Neuronal stem cell (in vitro differentiated cells): ENCODE results near the gene DDX27.

Experiments used
- DNase-seq: peaks from one replicate; pipeline ENCODE4 v3.0.0-alpha.2; 2013; ENCODE audit warnings: low spot score
- H2AFZ ChIP-seq: one replicate; pipeline ENCODE4 v1.6.1; 2013; ENCODE audit warnings: mild to moderate bottlenecking, low read length, inconsistent platforms
- H2AK5ac ChIP-seq: 2 replicates; pipeline ENCODE4 v1.6.1; 2013; ENCODE audit warnings: low read depth, mild to moderate bottlenecking, inconsistent platforms, low read length, moderate library complexity, mixed read lengths
- H2BK120ac ChIP-seq: 2 replicates; pipeline ENCODE4 v1.6.1; 2013; ENCODE audit warnings: low read depth, mild to moderate bottlenecking, inconsistent platforms, low read length, moderate library complexity, mixed read lengths
- H2BK12ac ChIP-seq: one replicate; pipeline ENCODE4 v1.6.1; 2013; ENCODE audit warnings: low read length, inconsistent platforms
- H2BK15ac ChIP-seq: 2 replicates; pipeline ENCODE4 v1.6.1; 2013; ENCODE audit warnings: mild to moderate bottlenecking, low read length, inconsistent platforms, mixed read lengths
- H2BK5ac ChIP-seq: one replicate; pipeline ENCODE4 v1.6.1; 2013; ENCODE audit warnings: inconsistent platforms, mild to moderate bottlenecking, low read length, moderate library complexity
- H3K14ac ChIP-seq: one replicate; pipeline ENCODE4 v1.6.1; 2013; ENCODE audit warnings: low read length, inconsistent platforms
- H3K18ac ChIP-seq: 2 replicates; pipeline ENCODE4 v1.6.1; 2013; ENCODE audit warnings: low read length, inconsistent platforms
- H3K23ac ChIP-seq: 2 replicates; pipeline ENCODE4 v1.6.1; 2013; ENCODE audit warnings: low read depth, mild to moderate bottlenecking, mixed read lengths, low read length, inconsistent platforms; ENCODE audit not compliant: poor library complexity
- H3K27ac ChIP-seq: replicated peaks from 3 replicates; pipeline ENCODE4 v1.5.1; 2013; ENCODE audit warnings: low read length, inconsistent platforms
- H3K27me3 ChIP-seq, 3 experiments: 2 replicates each; pipeline ENCODE4 v1.6.1; 2013; ENCODE audit warnings: low read length in 3 of 3, mild to moderate bottlenecking in 2 of 3, inconsistent platforms in 1 of 3, low read depth in 1 of 3, mixed read lengths in 1 of 3, moderate library complexity in 1 of 3; ENCODE audit not compliant: control insufficient read depth in 3 of 3, insufficient read depth in 3 of 3
- H3K36me3 ChIP-seq, 2 donors: replicated peaks in 1 of 2; 2 replicates each; pipeline ENCODE4 v1.6.1; 2013; ENCODE audit warnings: low read length in 2 of 2; ENCODE audit not compliant: control insufficient read depth in 2 of 2, insufficient read depth in 2 of 2
- H3K4ac ChIP-seq: 2 replicates; pipeline ENCODE4 v1.6.1; 2013; ENCODE audit warnings: inconsistent platforms, mild to moderate bottlenecking, low read length, moderate library complexity
- H3K4me1 ChIP-seq, 2 donors: 1 replicate in 1 of 2; 2 replicates in 1 of 2; pipeline ENCODE4 v1.6.1; 2013; ENCODE audit warnings: low read length in 2 of 2, low read depth in 1 of 2; ENCODE audit not compliant: control insufficient read depth in 2 of 2, insufficient read depth in 1 of 2
- H3K4me2 ChIP-seq: one replicate; pipeline ENCODE4 v1.6.1; 2013; ENCODE audit warnings: mild to moderate bottlenecking, low read length, inconsistent platforms; ENCODE audit not compliant: insufficient read depth, poor library complexity, severe bottlenecking
- H3K4me3 ChIP-seq, 2 donors: 2 replicates each; pipeline ENCODE4 v1.5.1; 2013; ENCODE audit warnings: low read length in 2 of 2, mild to moderate bottlenecking in 2 of 2, inconsistent platforms in 1 of 2, moderate library complexity in 1 of 2
- H3K79me1 ChIP-seq: one replicate; pipeline ENCODE4 v1.6.1; 2013; ENCODE audit warnings: low read depth, mild to moderate bottlenecking, inconsistent platforms, low read length, moderate library complexity
- H3K9ac ChIP-seq: one replicate; pipeline ENCODE4 v1.6.1; 2013; ENCODE audit warnings: mild to moderate bottlenecking, low read depth, low read length, inconsistent platforms; ENCODE audit not compliant: poor library complexity
- H3K9me3 ChIP-seq, 2 donors: replicated peaks in 1 of 2; 2 replicates each; pipeline versions ENCODE3 to v1.6.1; 2013; ENCODE audit warnings: low read length in 2 of 2, mild to moderate bottlenecking in 2 of 2, inconsistent platforms in 1 of 2, low read depth in 1 of 2, mixed read lengths in 1 of 2, moderate library complexity in 1 of 2; ENCODE audit not compliant: control insufficient read depth in 2 of 2, insufficient read depth in 1 of 2
- H4K8ac ChIP-seq: one replicate; pipeline ENCODE4 v1.6.1; 2013; ENCODE audit warnings: low read depth, mild to moderate bottlenecking, inconsistent platforms, low read length, moderate library complexity
- H4K91ac ChIP-seq: one replicate; pipeline ENCODE4 v1.6.1; 2013; ENCODE audit warnings: low read length, low read depth, mild to moderate bottlenecking, inconsistent platforms; ENCODE audit not compliant: poor library complexity
- WGBS, 2 donors: extraction: QIAGEN DNeasy Blood & Tissue Kit; methylation state at CpG; one replicate each; pipeline ENCODE4 v1.1.7; 2013; ENCODE audit warnings: missing lambda C conversion rate in 2 of 2, mixed read lengths in 1 of 2; ENCODE audit not compliant: insufficient read length in 2 of 2, insufficient replicate concordance in 1 of 2; ENCODE audit errors: extremely low coverage in 2 of 2; 5-methylcytosine and 5-hydroxymethylcytosine counted together

DDX27 gene

DNA sequence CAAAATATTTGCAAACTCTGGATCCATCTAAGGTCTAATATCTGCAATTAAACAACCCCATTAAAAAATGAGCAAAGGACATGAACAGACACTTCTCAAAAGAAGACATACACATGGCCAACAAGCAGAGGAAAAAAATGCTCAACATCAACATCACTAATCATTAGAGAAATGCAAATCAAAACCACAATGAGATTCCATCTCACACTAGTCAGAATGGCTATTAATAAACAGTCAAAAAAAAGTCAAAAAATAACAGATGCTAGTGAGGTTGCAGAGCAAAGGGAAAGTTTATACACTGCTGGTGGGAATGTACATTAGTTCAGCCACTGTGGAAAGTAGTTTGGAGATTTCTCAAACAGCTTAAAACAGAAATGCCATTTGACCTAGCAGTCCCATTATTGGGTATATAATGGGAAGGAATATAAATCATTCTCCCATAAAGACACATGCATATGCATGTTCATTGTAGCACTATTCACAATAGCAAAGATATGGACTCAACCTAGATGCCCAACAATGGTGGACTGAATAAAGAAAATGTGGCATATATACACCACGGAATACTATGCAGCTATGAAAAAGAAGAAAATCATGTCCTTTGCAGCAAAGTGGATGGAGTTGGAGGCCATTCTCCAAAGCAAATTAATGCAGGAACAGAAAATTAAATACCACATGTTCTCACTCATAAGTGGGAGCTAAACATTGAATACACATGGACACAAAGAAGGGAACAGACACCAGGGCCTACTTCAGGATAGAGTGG is 49.6 kb downstream of the DDX27 start:
- DNase-seq = no peak
- H3K4me1 ChIP-seq = no peaks in the 10 kb centered on the region
- H3K27me3 ChIP-seq = no peaks in the 10 kb centered on the region
- no peak overlapping the region for H2BK12ac ChIP-seq
- H3K27ac ChIP-seq = no peak overlapping the region
- no peak overlapping the region for H3K4ac ChIP-seq
- no peak overlapping the region for H2AFZ ChIP-seq
- H3K36me3 ChIP-seq = peaks cover 23 to 95% of the 10 kb centered on the region in 2 donors
- H3K14ac ChIP-seq = no peak overlapping the region
- WGBS, 2 donors = no CpG with 5 or more reads among the region's 1 CpG
- no peak overlapping the region for H2AK5ac ChIP-seq
- H3K18ac ChIP-seq = no peak overlapping the region
- H4K8ac ChIP-seq = no peak overlapping the region
- H3K79me1 ChIP-seq = no peaks in the 10 kb centered on the region
- peaks cover 2 to 21% of the 10 kb centered on the region in 2 donors for H3K9me3 ChIP-seq
- H2BK5ac ChIP-seq = no peak overlapping the region
- no peak overlapping the region for H3K4me2 ChIP-seq
- H3K9ac ChIP-seq = no peak overlapping the region
- H2BK120ac ChIP-seq = no peak overlapping the region
- no peak overlapping the region for H4K91ac ChIP-seq
- H2BK15ac ChIP-seq = no peak overlapping the region
- no peak overlapping the region for H3K4me3 ChIP-seq
- H3K23ac ChIP-seq = no peak overlapping the region

GRCh38 chr20:49270177-49270576 is 51.0 kb downstream of the DDX27 start:
- no peak overlapping the region for H3K23ac ChIP-seq
- no peak overlapping the region for H3K14ac ChIP-seq
- no peak for DNase-seq
- H4K91ac ChIP-seq = no peak overlapping the region
- H2BK120ac ChIP-seq = no peak overlapping the region
- no peak overlapping the region for H2BK5ac ChIP-seq
- H2AK5ac ChIP-seq = no peak overlapping the region
- H3K79me1 ChIP-seq = no peaks in the 10 kb centered on the region
- H3K4ac ChIP-seq = no peak overlapping the region
- H3K9ac ChIP-seq = no peak overlapping the region
- no peak overlapping the region for H4K8ac ChIP-seq
- H3K27me3 ChIP-seq = no peaks in the 10 kb centered on the region
- no peak overlapping the region for H3K18ac ChIP-seq
- H3K4me2 ChIP-seq = no peak overlapping the region
- peaks cover 15 to 93% of the 10 kb centered on the region in 2 donors for H3K36me3 ChIP-seq
- no peak overlapping the region for H2BK12ac ChIP-seq
- no peak overlapping the region for H3K27ac ChIP-seq
- no peak overlapping the region for H2AFZ ChIP-seq
- H3K4me1 ChIP-seq = no peaks in the 10 kb centered on the region
- H2BK15ac ChIP-seq = no peak overlapping the region
- peaks cover 2 to 21% of the 10 kb centered on the region in 2 donors for H3K9me3 ChIP-seq
- WGBS, 2 donors = no CpG with 5 or more reads among the region's 7 CpGs
- no peak overlapping the region for H3K4me3 ChIP-seq

DNA sequence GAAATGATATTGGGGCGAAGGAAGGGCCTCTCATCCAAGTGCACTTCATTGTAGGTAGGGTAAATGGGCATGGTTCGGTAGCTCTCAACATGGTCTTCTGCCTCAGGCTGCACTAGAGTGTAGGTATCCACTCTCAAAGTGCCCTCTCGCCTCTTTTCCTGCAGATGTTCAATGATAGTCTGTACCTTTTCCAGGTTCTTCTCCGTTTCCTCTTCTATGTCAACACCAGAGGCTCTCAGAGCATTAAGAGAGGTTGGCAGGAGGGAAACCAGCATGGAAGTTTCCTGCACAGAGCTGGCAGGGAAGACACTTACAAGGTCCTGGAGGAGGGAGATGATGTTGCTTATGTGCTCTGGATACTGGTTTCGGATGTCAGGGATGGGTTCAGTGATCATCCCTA is 51.5 kb downstream of the DDX27 start:
- no peak overlapping the region for H2AFZ ChIP-seq
- H3K4me1 ChIP-seq = no peaks in the 10 kb centered on the region
- H2BK12ac ChIP-seq = no peak overlapping the region
- no peak overlapping the region for H3K18ac ChIP-seq
- no peak overlapping the region for H4K91ac ChIP-seq
- no peak overlapping the region for H2AK5ac ChIP-seq
- H2BK120ac ChIP-seq = no peak overlapping the region
- H3K27ac ChIP-seq = no peak overlapping the region
- H3K79me1 ChIP-seq = no peaks in the 10 kb centered on the region
- no peak overlapping the region for H2BK15ac ChIP-seq
- peaks cover 2 to 24% of the 10 kb centered on the region in 2 donors for H3K9me3 ChIP-seq
- no peak overlapping the region for H3K4me2 ChIP-seq
- no peak overlapping the region for H3K9ac ChIP-seq
- no peaks in the 10 kb centered on the region for H3K27me3 ChIP-seq
- H4K8ac ChIP-seq = no peak overlapping the region
- no peak overlapping the region for H2BK5ac ChIP-seq
- WGBS, 2 donors = no CpG with 5 or more reads among the region's 5 CpGs
- H3K23ac ChIP-seq = no peak overlapping the region
- H3K14ac ChIP-seq = no peak overlapping the region
- H3K36me3 ChIP-seq = peaks cover 15 to 93% of the 10 kb centered on the region in 2 donors
- no peak for DNase-seq
- no peak overlapping the region for H3K4ac ChIP-seq
- H3K4me3 ChIP-seq = no peak overlapping the region

- Histone ChIP-seq H3K23ac (no peak overlapping the region), H2BK15ac (no peak overlapping the region), H2BK12ac (no peak overlapping the region), H4K91ac (no peak overlapping the region), H3K79me1 (peaks cover 4% of the 10 kb centered on the region), H3K4me2 (no peak overlapping the region), H3K14ac (no peak overlapping the region), H4K8ac (no peak overlapping the region), H3K36me3 (peaks cover 13 to 86% of the 10 kb centered on the region in 2 donors), H3K4me3 (no peak overlapping the region), H3K27ac (no peak overlapping the region), H3K4ac (no peak overlapping the region), H2BK120ac (no peak overlapping the region), H3K27me3 (no peaks in the 10 kb centered on the region), H3K9me3 (peaks cover 2 to 34% of the 10 kb centered on the region in 2 donors), H3K9ac (no peak overlapping the region), H2AFZ (no peak overlapping the region), H3K18ac (no peak overlapping the region), H2AK5ac (no peak overlapping the region), H2BK5ac (no peak overlapping the region), H3K4me1 (no peaks in the 10 kb centered on the region)
- WGBS, 2 donors = no CpG with 5 or more reads among the region's 1 CpG
- no peak for DNase-seq
Observed at GRCh38 chr20:49272654-49273053, 53.4 kb downstream of the DDX27 start.
